ENCODE data around the gene ISY1. TPM values are rescaled to one million over a fixed set of nuclear protein-coding genes. Genes with fewer than 3 reads are reported as not detected.

The ISY1 gene
- total RNA-seq, 4 donors from 2014 or later: 15.8 to 23.0 (median 19.3) TPM

DNA sequence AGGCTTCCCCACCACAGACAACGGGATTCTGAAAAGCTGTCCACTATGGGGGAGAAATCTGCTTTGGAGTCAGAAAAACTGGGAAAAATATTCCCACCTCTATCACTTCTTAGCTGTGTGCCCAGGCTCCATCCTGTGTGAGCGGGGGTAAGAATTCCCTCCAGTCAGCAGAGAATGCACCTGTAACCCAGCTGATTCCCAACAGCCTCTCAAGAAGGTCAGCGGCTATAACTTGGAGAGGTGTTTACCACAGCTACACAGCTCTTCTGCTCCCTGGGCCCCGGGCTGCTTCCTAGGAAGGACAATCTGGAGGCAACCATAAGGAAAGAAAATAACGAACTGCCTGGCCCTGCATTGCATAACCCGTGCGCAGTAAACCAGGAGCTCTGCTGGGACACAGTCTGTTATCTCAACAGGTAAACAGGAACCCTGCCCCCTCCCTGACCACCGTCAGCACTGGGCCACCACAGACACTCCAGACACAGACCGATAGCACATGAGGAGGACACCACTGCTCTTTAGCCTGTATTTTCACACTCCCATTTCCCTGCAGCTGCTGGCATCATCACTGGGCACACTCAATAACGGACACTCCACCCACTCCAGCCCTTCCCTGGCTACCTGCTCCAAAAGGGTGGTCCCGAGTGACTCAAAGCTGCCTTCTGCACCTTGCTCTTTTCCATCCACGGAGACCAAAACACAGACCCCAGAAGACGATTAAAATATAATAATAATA lies 41.3 kb downstream of the ISY1 start:
- TF ChIP-seq, protein P1, sequence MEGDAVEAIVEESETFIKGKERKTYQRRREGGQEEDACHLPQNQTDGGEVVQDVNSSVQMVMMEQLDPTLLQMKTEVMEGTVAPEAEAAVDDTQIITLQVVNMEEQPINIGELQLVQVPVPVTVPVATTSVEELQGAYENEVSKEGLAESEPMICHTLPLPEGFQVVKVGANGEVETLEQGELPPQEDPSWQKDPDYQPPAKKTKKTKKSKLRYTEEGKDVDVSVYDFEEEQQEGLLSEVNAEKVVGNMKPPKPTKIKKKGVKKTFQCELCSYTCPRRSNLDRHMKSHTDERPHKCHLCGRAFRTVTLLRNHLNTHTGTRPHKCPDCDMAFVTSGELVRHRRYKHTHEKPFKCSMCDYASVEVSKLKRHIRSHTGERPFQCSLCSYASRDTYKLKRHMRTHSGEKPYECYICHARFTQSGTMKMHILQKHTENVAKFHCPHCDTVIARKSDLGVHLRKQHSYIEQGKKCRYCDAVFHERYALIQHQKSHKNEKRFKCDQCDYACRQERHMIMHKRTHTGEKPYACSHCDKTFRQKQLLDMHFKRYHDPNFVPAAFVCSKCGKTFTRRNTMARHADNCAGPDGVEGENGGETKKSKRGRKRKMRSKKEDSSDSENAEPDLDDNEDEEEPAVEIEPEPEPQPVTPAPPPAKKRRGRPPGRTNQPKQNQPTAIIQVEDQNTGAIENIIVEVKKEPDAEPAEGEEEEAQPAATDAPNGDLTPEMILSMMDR (IDR thresholded peaks at IDR 0.05; ENCODE audit: low read depth): no peak

DNA sequence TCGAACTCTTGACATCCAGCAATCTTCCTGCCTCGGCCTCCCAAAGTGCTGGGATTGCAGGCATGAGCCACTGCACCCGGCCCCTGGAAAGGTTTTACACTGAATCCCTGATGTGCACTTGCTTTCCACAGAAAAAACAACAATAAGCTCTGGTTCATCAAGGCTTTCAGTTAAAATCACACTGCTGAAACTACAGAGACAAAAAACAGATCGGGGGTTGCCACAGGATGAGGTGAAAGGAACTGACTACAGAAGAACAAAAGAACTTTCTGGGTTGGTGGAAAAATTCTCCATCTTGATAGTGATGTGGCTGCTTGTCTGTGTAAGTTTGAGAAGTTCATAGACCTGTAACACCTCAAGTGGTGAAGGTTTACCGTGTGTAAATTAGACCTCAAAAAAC lies 42.1 kb downstream of the ISY1 start:
- TF ChIP-seq, protein P1 (IDR thresholded peaks at IDR 0.05; ENCODE audit: low read depth): no peak

DNA sequence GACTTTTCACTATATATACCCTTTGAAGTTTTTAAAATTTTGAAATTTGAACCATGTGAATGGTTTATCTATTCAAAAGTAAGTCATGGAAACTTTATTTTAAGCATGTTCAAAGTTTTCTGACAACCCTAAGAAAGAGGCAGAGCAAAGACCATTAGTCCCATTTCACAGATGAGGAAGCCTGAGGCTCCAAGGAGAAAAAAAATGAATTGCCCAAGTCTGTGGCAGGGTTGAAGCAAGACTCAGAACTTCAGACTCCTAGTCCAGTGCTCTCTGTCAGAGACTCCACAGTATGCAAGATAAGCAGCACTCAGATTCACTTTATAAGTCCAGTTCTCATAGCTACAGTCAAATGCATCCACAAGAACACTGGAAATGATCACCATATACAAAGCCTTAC lies 43.7 kb downstream of the ISY1 start:
- TF ChIP-seq, protein P1 (IDR thresholded peaks at IDR 0.05; ENCODE audit: low read depth): no peak

DNA sequence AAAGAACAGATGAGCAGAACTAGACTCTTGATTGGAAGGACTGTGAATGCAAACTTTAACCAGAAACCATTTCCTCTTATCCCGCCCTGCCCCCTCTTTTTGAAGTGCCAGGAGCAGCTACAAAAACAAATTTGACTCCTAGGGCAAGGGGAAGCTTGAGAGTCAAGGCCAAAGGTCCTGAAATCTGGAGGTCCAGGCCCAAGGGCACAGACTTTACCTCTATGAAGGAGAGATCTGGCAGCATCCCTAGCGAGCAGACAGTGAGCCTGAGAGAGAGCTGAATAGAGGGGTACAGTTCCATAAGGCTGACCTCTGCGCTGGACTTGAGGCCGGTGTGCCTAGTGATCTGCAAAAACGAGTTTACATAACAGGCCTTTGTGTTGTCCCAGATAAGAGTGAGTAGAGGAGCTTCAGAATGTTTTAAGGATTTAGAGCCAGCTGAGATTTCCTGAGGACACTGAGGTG lies 44.3 kb downstream of the ISY1 start:
- TF ChIP-seq, protein P1 (IDR thresholded peaks at IDR 0.05; ENCODE audit: low read depth): no peak

DNA sequence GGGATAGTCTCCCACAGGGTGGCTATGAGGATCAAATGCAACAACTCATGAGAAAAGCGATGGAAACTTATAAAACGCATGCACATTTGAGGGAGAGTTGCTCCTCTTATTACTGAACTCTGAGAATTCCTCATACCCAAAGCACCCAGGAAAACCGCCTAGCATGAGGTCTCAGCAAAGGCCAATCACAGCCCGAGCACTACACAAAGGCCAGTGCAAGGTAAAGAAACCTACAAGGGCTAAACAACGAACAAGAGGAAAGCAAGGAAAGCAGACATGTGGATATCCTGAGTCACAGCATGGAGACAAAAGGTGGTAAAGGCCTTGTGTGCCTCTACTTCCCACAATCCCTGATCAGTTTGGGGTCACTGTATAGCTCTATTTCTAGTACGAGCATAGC lies 46.4 kb downstream of the ISY1 start:
- TF ChIP-seq, protein P1 (IDR thresholded peaks at IDR 0.05; ENCODE audit: low read depth): no peak

DNA sequence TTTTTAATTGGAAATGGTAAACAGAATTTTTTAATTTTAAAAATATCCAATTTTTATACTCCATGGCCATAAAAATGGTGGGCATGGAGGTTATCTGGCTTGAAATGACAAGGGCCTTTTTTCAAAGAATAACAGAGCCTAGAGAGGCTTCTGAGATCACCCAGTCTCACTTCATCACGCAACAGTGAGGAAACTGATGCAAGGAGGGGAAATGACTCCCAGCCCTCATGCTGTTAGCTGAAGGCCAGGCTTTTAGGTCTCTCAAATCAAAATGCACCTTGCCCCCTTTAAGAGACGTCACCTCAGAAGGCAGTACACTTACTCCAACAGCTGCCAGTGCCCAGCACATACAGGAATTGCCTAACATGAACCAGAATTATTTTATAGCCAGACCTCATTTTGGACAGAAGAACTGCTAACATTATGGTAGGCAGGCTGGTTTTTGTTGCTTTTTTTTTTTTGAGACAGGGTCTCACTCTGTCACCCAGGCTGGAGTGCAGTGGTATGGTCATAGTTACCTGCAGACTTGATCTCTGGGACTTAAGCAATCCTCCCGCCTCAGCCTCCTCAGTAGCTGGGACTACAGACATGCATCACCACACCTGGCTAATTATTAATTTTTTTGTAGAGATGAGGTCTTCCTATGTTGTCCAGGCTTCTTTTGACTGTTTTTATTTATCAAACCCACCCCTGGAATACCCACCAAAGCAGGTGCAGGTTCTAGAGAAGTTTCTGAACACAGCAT lies 48.4 kb downstream of the ISY1 start:
- TF ChIP-seq, protein P1 (IDR thresholded peaks at IDR 0.05; ENCODE audit: low read depth): no peak

DNA sequence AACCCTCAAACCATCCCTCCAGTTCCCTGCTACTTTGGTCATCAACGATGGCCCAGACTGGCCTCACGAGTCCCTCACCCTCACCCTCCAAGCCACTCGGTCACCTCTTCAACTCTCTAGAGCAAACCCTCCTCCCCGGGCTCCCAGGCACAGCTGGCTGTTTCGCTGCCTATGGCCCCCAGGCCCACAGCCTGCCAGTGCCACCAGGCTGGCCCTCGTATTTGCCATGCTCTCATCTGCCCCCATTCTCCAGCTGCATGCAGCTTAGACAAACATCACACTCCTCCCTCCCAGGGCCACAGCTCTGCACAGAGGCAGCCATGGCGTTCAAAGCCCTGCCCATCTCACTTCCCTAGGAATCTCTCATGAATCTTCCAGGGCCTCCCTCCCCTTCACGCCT lies 53.1 kb downstream of the ISY1 start:
- TF ChIP-seq, protein P1 (IDR thresholded peaks at IDR 0.05; ENCODE audit: low read depth): no peak

All from subcutaneous adipose tissue (tissue), 4 donors.